Upper lobe of left lung (tissue), 4 donors: ENCODE results near the gene SMAGP.

Source experiments
- CTCF ChIP-seq, 6 experiments: fragments of 450-650 bp in 4 of 6; fragments of 200-600 bp in 2 of 6; sonication (generic) in 2 of 6; IDR thresholded peaks; one replicate each; pipeline ENCODE4 v1.5.1; 2016 to 2019; ENCODE audit warnings: antibody characterized with exemption in 6 of 6
- POLR2A ChIP-seq, 4 donors: fragments of 450-650 bp; IDR thresholded peaks; one replicate each; pipeline ENCODE4 v1.5.1; 2016 to 2017; ENCODE audit warnings: antibody characterized with exemption in 4 of 4, mild to moderate bottlenecking in 2 of 4

GRCh38 chr12:51244269-51244668 lies 25.9 kb downstream of the SMAGP start:
- TF ChIP-seq POLR2A (IDR thresholded peaks at IDR 0.05) = no peak
- no peak for TF ChIP-seq CTCF (IDR thresholded peaks at IDR 0.05)
